Skeletal muscle satellite cell (primary cell): ENCODE measurements around the gene TBCD.
A peak's percentile ranks its signal among the peaks of the same experiment; 100 is the strongest.

ENCODE experiments used
- H3K27me3 ChIP-seq: 2 replicates; pipeline ENCODE4 v1.7.0; 2013; ENCODE audit warnings: low read length; ENCODE audit not compliant: control insufficient read depth, insufficient read depth
- H3K36me3 ChIP-seq: 2 replicates; pipeline ENCODE4 v1.7.0; 2013; ENCODE audit warnings: mild to moderate bottlenecking, control low read depth, low read length; ENCODE audit not compliant: insufficient read depth
- H3K4me1 ChIP-seq: 2 replicates; pipeline ENCODE4 v1.7.0; 2013; ENCODE audit warnings: low read length; ENCODE audit not compliant: control insufficient read depth, insufficient read depth
- H3K4me2 ChIP-seq: 2 replicates; pipeline ENCODE4 v1.7.0; 2013; ENCODE audit warnings: mild to moderate bottlenecking, low read length
- H3K4me3 ChIP-seq: 2 replicates; pipeline ENCODE4 v1.7.0; 2013; ENCODE audit warnings: low read length
- H3K9ac ChIP-seq: 2 replicates; pipeline ENCODE4 v1.7.0; 2013; ENCODE audit warnings: mild to moderate bottlenecking, low read depth, low read length, moderate library complexity
- H3K9me3 ChIP-seq: replicated peaks from 2 replicates; pipeline ENCODE4 v1.7.0; 2013; ENCODE audit warnings: mild to moderate bottlenecking, control low read depth, low read length

The TBCD gene

GRCh38 chr17:82925336-82925735 lies 173.5 kb downstream of the TBCD start:
- Histone ChIP-seq H3K27me3 (no peaks in the 10 kb centered on the region), H3K36me3 (peaks cover 41% of the 10 kb centered on the region)

DNA sequence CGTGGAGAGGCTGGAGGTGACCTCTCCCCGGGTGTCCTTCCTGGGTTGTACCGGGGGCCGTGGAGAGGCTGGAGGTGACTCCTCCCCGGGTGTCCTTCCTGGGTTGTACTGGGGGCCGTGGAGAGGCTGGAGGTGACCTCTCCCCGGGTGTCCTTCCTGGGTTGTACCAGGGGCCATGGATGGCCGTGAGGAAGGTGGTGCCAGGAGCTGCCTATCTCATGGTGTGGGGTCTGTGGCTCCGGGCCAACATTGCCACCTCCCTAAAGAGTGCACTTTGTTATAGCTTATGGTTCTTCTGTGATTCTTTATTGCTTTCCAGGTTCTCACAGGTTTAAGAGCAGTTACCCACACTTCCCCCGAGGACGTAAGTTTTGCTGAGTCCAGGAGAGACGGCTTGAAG lies 174.2 kb downstream of the TBCD start:
- H3K27me3 ChIP-seq: no peaks in the 10 kb centered on the region
- H3K4me2 ChIP-seq: no peak overlapping the region
- no peak overlapping the region for H3K4me3 ChIP-seq
- peaks cover 3% of the 10 kb centered on the region for H3K4me1 ChIP-seq
- H3K36me3 ChIP-seq: peaks cover 49% of the 10 kb centered on the region
- no peak overlapping the region for H3K9ac ChIP-seq
- no peaks in the 10 kb centered on the region for H3K9me3 ChIP-seq

More at GRCh38 chr17:82925336-82925735, 173.5 kb downstream of the TBCD start:
- no peak overlapping the region for H3K4me3 ChIP-seq
- no peaks in the 10 kb centered on the region for H3K4me1 ChIP-seq
- H3K9ac ChIP-seq: no peak overlapping the region
- no peaks in the 10 kb centered on the region for H3K9me3 ChIP-seq
- H3K4me2 ChIP-seq: no peak overlapping the region

DNA sequence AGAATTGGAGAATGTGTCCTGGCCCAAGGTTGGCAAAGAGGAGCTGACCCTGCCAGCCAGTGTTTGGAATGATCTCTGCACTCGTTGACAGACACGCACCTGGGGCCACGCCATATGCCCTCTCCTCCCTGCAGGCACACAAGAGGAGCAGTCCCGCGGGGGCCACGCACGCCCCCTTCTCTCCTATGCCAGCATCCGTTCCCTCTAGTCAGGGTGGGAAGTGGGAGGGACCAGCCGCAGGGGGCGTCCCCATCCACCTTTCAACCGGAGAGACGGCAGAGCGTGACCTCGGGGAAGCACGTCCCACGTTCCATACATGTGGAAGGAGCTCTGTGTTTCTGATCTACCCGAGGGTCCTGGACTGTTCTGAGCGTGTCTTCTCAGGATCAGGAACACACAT lies 174.9 kb downstream of the TBCD start:
- no peak overlapping the region for H3K4me3 ChIP-seq
- no peaks in the 10 kb centered on the region for H3K27me3 ChIP-seq
- H3K36me3 ChIP-seq: peaks cover 50% of the 10 kb centered on the region
- no peak overlapping the region for H3K4me2 ChIP-seq
- H3K4me1 ChIP-seq: peaks cover 10% of the 10 kb centered on the region
- no peak overlapping the region for H3K9ac ChIP-seq
- no peaks in the 10 kb centered on the region for H3K9me3 ChIP-seq

DNA sequence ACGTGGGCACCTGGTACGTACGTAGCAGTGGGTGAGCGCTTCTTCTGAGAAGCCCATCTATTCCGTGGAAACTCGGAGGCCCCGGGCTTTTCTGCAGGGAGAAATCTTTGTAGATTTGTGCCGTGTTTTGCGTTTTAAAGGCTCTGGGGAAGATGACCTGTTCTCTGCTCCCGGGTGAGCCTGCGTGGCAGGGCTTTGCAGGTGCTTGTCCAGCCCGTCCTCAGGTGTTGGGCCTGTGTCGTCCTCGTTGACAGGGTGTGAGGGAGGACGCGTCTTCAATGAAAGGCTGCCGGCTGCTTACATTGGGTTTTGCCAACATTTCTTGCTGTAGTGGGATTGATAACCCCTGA lies 175.4 kb downstream of the TBCD start:
- no peak overlapping the region for H3K9ac ChIP-seq
- no peak overlapping the region for H3K4me2 ChIP-seq
- H3K4me1 ChIP-seq: peaks cover 15% of the 10 kb centered on the region
- peaks cover 50% of the 10 kb centered on the region for H3K36me3 ChIP-seq
- no peak overlapping the region for H3K4me3 ChIP-seq
- H3K9me3 ChIP-seq: no peaks in the 10 kb centered on the region
- no peaks in the 10 kb centered on the region for H3K27me3 ChIP-seq

DNA sequence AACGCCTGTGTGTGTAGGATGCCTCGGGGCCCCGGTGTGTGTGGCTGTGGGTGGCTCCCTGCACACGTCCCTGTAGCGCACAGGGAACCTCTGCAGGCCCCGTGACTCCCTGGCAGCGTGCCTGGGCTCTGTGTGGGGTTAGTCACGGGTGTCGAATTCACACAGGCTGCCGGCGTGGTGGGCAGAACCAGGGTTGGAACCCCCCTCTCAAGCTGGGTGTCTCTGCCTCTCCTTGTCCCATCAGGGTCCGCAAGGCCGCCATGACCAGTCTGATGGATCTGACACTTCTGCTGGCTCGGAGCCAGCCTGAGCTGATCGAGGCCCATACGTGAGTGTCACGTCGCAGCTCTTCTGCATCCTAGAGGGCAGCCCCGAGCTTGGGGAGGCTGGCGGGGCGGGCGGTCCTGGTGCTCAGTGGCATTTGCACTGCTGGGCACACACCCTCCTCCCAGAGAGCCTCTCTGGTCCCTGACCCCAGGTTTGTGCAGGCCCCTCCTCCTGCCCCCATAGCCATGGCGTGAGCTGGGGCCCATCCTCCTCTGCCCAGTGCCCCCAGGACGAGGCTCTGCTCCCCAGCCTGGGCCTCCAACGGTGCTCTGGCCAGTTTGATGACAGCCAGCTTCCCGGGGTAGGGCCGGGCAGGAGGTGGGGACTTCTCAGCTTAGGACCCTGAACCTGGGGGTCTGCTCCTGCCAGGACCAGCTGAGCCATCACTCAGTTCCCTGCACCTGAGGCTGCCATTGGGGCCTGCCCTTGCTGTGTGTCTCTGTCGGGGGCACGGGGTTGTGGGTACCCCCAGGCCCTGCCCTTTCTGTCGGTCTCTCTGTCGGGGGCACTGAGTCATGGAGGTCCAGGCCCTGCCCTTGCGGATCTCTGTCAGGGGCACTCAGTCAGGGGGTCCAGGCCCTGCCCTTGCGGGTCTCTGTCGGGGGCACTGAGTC lies 176.1 kb downstream of the TBCD start:
- Histone ChIP-seq H3K36me3 (peaks cover 50% of the 10 kb centered on the region), H3K4me2 (no peak overlapping the region), H3K9me3 (no peaks in the 10 kb centered on the region), H3K4me3 (no peak overlapping the region), H3K4me1 (peaks cover 22% of the 10 kb centered on the region), H3K9ac (no peak overlapping the region), H3K27me3 (no peaks in the 10 kb centered on the region)

GRCh38 chr17:82929011-82929622 lies 177.3 kb downstream of the TBCD start:
- Histone ChIP-seq H3K4me3 (no peak overlapping the region), H3K4me1 (peaks cover 28% of the 10 kb centered on the region), H3K27me3 (no peaks in the 10 kb centered on the region), H3K9me3 (no peaks in the 10 kb centered on the region), H3K36me3 (peaks cover 50% of the 10 kb centered on the region), H3K4me2 (no peak overlapping the region), H3K9ac (no peak overlapping the region)

- Histone ChIP-seq H3K36me3 (peaks cover 48% of the 10 kb centered on the region), H3K4me2 (no peak overlapping the region), H3K4me1 (peaks cover 28% of the 10 kb centered on the region), H3K9me3 (no peaks in the 10 kb centered on the region), H3K4me3 (no peak overlapping the region), H3K27me3 (no peaks in the 10 kb centered on the region), H3K9ac (no peak overlapping the region)
These were observed 177.8 kb downstream of the TBCD start for GRCh38 chr17:82929676-82930042.

GRCh38 chr17:82930043-82930923 lies 178.4 kb downstream of the TBCD start:
- peaks cover 41% of the 10 kb centered on the region for H3K36me3 ChIP-seq
- no peak overlapping the region for H3K4me3 ChIP-seq
- H3K4me1 ChIP-seq: peaks cover 28% of the 10 kb centered on the region
- H3K9me3 ChIP-seq: no peaks in the 10 kb centered on the region
- no peaks in the 10 kb centered on the region for H3K27me3 ChIP-seq
- H3K4me2 ChIP-seq: no peak overlapping the region
- no peak overlapping the region for H3K9ac ChIP-seq

DNA sequence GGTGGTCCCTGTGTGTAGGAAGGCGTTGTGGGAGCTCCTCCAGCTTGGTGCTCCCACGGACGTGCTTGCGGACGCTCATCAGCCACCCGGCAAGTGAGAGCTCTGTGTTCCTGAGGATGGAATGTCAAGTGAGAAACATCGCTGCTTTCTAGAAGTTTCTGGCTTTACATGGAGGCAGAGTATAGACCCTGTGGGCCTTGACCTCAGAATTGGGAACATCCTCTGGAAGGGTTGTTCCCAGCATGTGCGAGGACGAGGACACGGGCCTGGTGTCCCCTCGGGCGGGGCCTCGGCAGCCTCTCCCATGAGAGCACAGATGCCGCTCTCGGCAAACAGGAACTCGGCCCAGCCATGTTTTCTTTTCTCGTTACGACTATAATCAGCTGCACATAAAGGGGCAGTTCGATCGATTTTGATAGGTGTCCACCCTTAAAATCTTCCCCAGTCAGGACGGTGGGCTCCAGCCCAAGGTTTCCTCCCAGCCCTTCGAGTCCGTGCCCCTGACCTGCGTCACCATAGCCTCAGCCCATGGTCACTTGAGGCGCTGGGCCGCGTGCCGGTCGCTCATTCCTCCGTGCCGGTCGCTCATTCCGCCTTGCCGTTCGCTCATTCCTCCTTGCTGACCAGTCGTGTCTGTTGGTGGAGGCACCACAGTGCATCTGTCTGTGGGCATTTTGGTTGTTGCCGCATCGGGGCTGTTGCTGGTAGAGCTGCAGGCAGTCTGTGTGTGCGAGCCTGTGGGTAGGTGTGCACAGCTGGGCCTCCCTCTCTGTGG lies 179.2 kb downstream of the TBCD start:
- H3K36me3 ChIP-seq: peaks cover 39% of the 10 kb centered on the region
- H3K27me3 ChIP-seq: no peaks in the 10 kb centered on the region
- peak overlapping the region; percentile 20 for H3K4me3 ChIP-seq

GRCh38 chr17:82931699-82932517 lies 180.0 kb downstream of the TBCD start:
- Histone ChIP-seq H3K9ac (peak overlapping the region; percentile 67), H3K27me3 (no peaks in the 10 kb centered on the region), H3K4me2 (peak overlapping the region; percentile 69), H3K9me3 (no peaks in the 10 kb centered on the region), H3K4me3 (peak overlapping the region; percentile 39), H3K36me3 (peaks cover 32% of the 10 kb centered on the region), H3K4me1 (peaks cover 28% of the 10 kb centered on the region)

More for the DNA sequence above, 179.2 kb downstream of the TBCD start:
- Histone ChIP-seq H3K4me2 (peak overlapping the region; percentile 69), H3K9me3 (no peaks in the 10 kb centered on the region), H3K9ac (peak overlapping the region; percentile 40), H3K4me1 (peaks cover 28% of the 10 kb centered on the region)
